Measurements from ENCODE around the gene DNLZ. TPM values are rescaled to one million over a fixed set of nuclear protein-coding genes. Genes with fewer than 3 reads are reported as not detected.

Gene DNLZ
- total RNA-seq, 1 donor from 2014 or later = 27.5 TPM

DNA sequence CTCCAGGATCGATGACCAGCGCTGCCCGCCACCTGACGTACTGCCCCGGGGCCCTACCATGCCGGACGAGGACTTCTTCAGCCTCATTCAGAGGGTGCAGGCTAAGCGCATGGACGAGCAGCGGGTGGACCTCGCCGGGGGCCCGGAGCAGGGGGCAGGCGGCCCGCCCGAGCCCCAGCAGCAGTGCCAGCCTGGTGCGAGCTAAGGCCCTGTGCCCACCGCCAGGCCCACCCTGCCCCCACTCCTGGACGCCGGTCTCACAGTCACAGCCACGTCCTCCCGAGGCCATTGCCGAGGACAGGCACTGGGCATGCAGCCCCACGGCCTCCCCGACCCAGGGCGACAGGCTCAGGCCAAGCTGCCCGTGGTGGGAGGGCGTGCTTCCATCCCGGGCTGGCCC, 5.5 kb downstream of the DNLZ start:
- Histone ChIP-seq H3K27me3 (ENCODE audit: control insufficient read depth, insufficient read depth, low read length) (no peaks in the 10 kb centered on the region), H3K36me3 (ENCODE audit: control insufficient read depth, insufficient read depth, low read length) (no peaks in the 10 kb centered on the region), H3K4me3 (ENCODE audit: low read depth, low read length) (no peak overlapping the region)
- DNase-seq (ENCODE audit: low read depth) = no peak
- no peak for TF ChIP-seq CTCF (IDR thresholded peaks at IDR 0.05; ENCODE audit: insufficient read depth, low read length, poor library complexity, severe bottlenecking)

DNA sequence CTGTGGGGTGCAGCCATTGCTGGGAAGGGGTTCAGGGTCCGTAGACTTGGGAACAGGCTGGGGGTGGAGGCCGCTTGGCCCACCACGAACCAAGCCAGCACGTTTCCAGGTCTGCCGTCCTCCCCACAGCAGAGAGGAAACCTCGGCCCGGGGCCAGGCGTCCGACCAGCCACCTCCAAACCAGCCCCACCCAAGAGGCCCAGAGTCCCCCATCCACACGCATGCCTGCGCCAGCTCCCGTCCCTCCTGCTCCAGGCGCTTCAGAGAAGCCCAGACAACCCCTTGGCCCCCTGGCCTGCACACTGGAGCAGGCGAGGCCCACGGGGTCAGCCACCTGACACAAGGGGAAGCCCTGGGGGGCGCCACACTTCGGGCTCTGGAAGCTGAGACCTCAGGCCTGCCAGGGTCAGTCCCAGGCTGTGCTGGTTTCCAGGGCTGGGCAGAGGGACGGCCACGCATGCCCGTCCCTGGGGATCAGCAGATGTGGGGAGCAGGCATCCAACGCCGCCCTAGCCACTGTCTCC, 6.3 kb downstream of the DNLZ start:
- H3K27me3 ChIP-seq (ENCODE audit: control insufficient read depth, insufficient read depth, low read length) = no peaks in the 10 kb centered on the region
- no peaks in the 10 kb centered on the region for H3K36me3 ChIP-seq (ENCODE audit: control insufficient read depth, insufficient read depth, low read length)
- no peak overlapping the region for H3K4me3 ChIP-seq (ENCODE audit: low read depth, low read length)
- TF ChIP-seq CTCF (IDR thresholded peaks at IDR 0.05; ENCODE audit: insufficient read depth, low read length, poor library complexity, severe bottlenecking) = no peak
- DNase-seq (ENCODE audit: low read depth) = no peak

GRCh38 chr9:136355616-136356557, 7.7 kb downstream of the DNLZ start:
- no peak for TF ChIP-seq CTCF (IDR thresholded peaks at IDR 0.05; ENCODE audit: insufficient read depth, low read length, poor library complexity, severe bottlenecking)
- Histone ChIP-seq H3K27me3 (ENCODE audit: control insufficient read depth, insufficient read depth, low read length) (no peaks in the 10 kb centered on the region), H3K36me3 (ENCODE audit: control insufficient read depth, insufficient read depth, low read length) (no peaks in the 10 kb centered on the region), H3K4me3 (ENCODE audit: low read depth, low read length) (no peak overlapping the region)
- DNase-seq (ENCODE audit: low read depth) = no peak

DNA sequence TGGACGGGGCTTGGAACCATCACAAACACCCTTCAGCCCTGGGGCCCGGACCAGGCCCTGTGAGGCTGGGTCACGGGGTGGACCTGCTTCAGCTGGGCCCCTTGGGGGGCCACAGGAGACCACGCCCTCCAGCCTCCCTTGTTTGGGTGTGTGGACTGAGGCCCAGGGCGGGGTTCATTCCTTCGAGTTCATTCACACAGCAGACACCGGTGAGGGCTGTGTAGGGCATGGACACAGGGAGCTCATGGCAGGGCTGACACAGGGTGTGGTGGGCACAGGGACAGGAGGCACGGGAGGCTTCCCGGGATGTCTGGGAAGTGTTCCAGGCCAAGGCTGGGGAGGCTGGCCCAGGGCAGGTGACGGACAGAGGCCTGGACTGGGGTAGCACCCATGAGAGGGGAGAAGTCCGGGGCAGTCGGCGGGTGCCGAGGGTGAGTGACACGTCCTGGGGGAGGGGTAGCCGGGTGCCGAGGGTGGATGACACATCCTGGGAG, 8.9 kb downstream of the DNLZ start:
- Histone ChIP-seq H3K36me3 (ENCODE audit: control insufficient read depth, insufficient read depth, low read length) (no peaks in the 10 kb centered on the region), H3K27me3 (ENCODE audit: control insufficient read depth, insufficient read depth, low read length) (no peaks in the 10 kb centered on the region), H3K4me3 (ENCODE audit: low read depth, low read length) (no peak overlapping the region)
- no peak for DNase-seq (ENCODE audit: low read depth)
- TF ChIP-seq CTCF (IDR thresholded peaks at IDR 0.05; ENCODE audit: insufficient read depth, low read length, poor library complexity, severe bottlenecking) = no peak

DNA sequence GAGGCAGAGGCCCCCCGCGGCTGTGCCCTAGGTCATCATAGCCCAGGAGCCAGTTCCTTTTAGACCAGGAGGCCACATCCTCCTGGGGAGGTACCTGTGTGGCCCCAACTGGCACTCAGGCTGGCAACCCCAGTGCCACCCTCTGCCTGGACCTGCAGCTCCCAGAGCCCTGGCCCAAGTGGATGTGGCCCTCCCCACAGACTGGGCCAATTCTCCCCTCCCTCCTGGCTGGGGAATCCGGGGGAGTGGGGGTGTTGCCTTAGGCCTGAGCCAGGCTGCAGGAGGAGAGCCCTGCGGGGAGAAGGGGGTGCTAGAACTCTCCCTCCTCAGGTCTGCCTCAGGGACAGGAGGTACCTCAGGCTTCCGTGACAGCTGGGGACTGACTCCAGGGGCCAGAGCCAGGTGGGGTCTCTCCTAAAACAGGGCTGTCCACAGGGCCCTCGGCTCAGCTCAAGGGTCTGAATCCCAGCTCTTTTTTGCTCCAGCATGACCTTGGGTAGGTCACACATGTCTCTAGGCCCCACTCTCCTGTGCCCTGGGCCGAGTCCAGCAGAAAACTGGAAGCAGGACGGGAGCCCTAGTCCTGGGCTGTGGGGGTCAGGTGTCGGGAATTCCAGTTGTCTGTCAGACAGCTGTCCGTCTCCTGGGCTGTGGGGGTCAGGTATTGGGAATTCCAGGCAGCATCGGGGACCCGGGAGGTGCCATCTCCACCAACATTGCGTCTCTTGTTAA, 9.6 kb downstream of the DNLZ start:
- no peak for TF ChIP-seq CTCF (IDR thresholded peaks at IDR 0.05; ENCODE audit: insufficient read depth, low read length, poor library complexity, severe bottlenecking)
- Histone ChIP-seq H3K36me3 (ENCODE audit: control insufficient read depth, insufficient read depth, low read length) (no peaks in the 10 kb centered on the region), H3K4me3 (ENCODE audit: low read depth, low read length) (no peak overlapping the region), H3K27me3 (ENCODE audit: control insufficient read depth, insufficient read depth, low read length) (peaks cover 2% of the 10 kb centered on the region)
- no peak for DNase-seq (ENCODE audit: low read depth)

All from kidney epithelial cell (primary cell).